H9 (cell line): ENCODE data around the gene BBS10. TPM values are rescaled to one million over a fixed set of nuclear protein-coding genes. Genes with fewer than 3 reads are reported as not detected.

Experiments
- DNase-seq: peaks from one replicate; pipeline ENCODE4 v3.0.0-alpha.2; 2017
- H2AFZ ChIP-seq: one replicate; pipeline ENCODE4 v1.6.1; 2013; ENCODE audit warnings: mild to moderate bottlenecking, low read length, control low read depth, moderate library complexity
- H2AK5ac ChIP-seq: 2 replicates; pipeline ENCODE4 v1.6.1; 2013; ENCODE audit warnings: low read length, control low read depth, mixed read lengths; ENCODE audit not compliant: insufficient read length
- H2BK120ac ChIP-seq: one replicate; pipeline ENCODE4 v1.6.1; 2013; ENCODE audit warnings: low read depth, mild to moderate bottlenecking, low read length, control low read depth, inconsistent platforms; ENCODE audit not compliant: poor library complexity, severe bottlenecking
- H2BK12ac ChIP-seq: 2 replicates; pipeline ENCODE4 v1.6.1; 2013; ENCODE audit warnings: low read length, control low read depth, mixed read lengths, low read depth; ENCODE audit not compliant: insufficient read length
- H2BK15ac ChIP-seq: 2 replicates; pipeline ENCODE4 v1.6.1; 2013; ENCODE audit warnings: low read depth, low read length, control low read depth
- H2BK20ac ChIP-seq: one replicate; pipeline ENCODE4 v1.6.1; 2013; ENCODE audit warnings: low read depth, mild to moderate bottlenecking, low read length, control low read depth, inconsistent platforms; ENCODE audit not compliant: poor library complexity, severe bottlenecking
- H2BK5ac ChIP-seq: 2 replicates; pipeline ENCODE4 v1.6.1; 2013; ENCODE audit warnings: low read length, control low read depth, mixed read lengths; ENCODE audit not compliant: insufficient read length
- H3K14ac ChIP-seq: 2 replicates; pipeline ENCODE4 v1.6.1; 2013; ENCODE audit warnings: low read length, control low read depth; ENCODE audit not compliant: insufficient read depth
- H3K18ac ChIP-seq: 2 replicates; pipeline ENCODE4 v1.6.1; 2013; ENCODE audit warnings: low read depth, mild to moderate bottlenecking, mixed read lengths, low read length, control low read depth; ENCODE audit not compliant: insufficient read length
- H3K23ac ChIP-seq: 2 replicates; pipeline ENCODE4 v1.6.1; 2013; ENCODE audit warnings: low read length, control low read depth, mixed read lengths, low read depth; ENCODE audit not compliant: insufficient read length
- H3K23me2 ChIP-seq: 2 replicates; pipeline ENCODE4 v1.6.1; 2013; ENCODE audit warnings: low read depth, mild to moderate bottlenecking, mixed read lengths, low read length, control low read depth; ENCODE audit not compliant: insufficient read length, poor library complexity, severe bottlenecking
- H3K27ac ChIP-seq: 2 replicates; pipeline ENCODE4 v1.5.1; 2013; ENCODE audit warnings: low read length, control low read depth, mixed read lengths, low read depth; ENCODE audit not compliant: insufficient read length
- H3K27me3 ChIP-seq: 2 replicates; pipeline ENCODE4 v1.6.1; 2013; ENCODE audit warnings: low read length, control low read depth, inconsistent platforms; ENCODE audit not compliant: insufficient read depth
- H3K4ac ChIP-seq: 2 replicates; pipeline ENCODE4 v1.6.1; 2013; ENCODE audit warnings: low read depth, mild to moderate bottlenecking, control low read depth, inconsistent platforms, low read length, moderate library complexity
- H3K4me1 ChIP-seq: 2 replicates; pipeline ENCODE4 v1.6.1; 2013; ENCODE audit warnings: low read length, control low read depth, inconsistent platforms; ENCODE audit not compliant: insufficient read depth
- H3K4me2 ChIP-seq: 2 replicates; pipeline ENCODE4 v1.6.1; 2013; ENCODE audit warnings: low read length, control low read depth, mixed read lengths; ENCODE audit not compliant: insufficient read length, insufficient read depth
- H3K56ac ChIP-seq: 2 replicates; pipeline ENCODE4 v1.6.1; 2013; ENCODE audit warnings: low read depth, mild to moderate bottlenecking, mixed read lengths, low read length, control low read depth; ENCODE audit not compliant: insufficient read length
- H3K79me1 ChIP-seq: 2 replicates; pipeline ENCODE4 v1.6.1; 2013; ENCODE audit warnings: low read depth, mild to moderate bottlenecking, moderate library complexity, low read length, control low read depth, inconsistent platforms; ENCODE audit not compliant: insufficient read depth, poor library complexity, severe bottlenecking
- H3K79me2 ChIP-seq: 2 replicates; pipeline ENCODE4 v1.6.1; 2013; ENCODE audit warnings: low read length, control low read depth, inconsistent platforms; ENCODE audit not compliant: insufficient read depth
- H3K9ac ChIP-seq: 2 replicates; pipeline ENCODE4 v1.6.1; 2013; ENCODE audit warnings: low read length, control low read depth, mixed read lengths; ENCODE audit not compliant: insufficient read length; ENCODE audit errors: extremely low read depth
- H3K9me3 ChIP-seq: one replicate; pipeline ENCODE4 v1.6.1; 2013; ENCODE audit warnings: low read depth, low read length, inconsistent platforms; ENCODE audit not compliant: control insufficient read depth
- H3T11ph ChIP-seq: one replicate; pipeline ENCODE4 v1.6.1; 2013; ENCODE audit warnings: mild to moderate bottlenecking, low read length, control low read depth, inconsistent platforms
- H4K20me1 ChIP-seq: one replicate; pipeline ENCODE4 v1.6.1; 2013; ENCODE audit not compliant: control insufficient read depth, insufficient read length, insufficient read depth
- H4K5ac ChIP-seq: 2 replicates; pipeline ENCODE4 v1.6.1; 2013; ENCODE audit warnings: low read depth, mild to moderate bottlenecking, mixed read lengths, low read length, control low read depth; ENCODE audit not compliant: insufficient read length
- H4K8ac ChIP-seq: replicated peaks from 2 replicates; pipeline ENCODE4 v1.6.1; 2013; ENCODE audit warnings: low read length, control low read depth, mixed read lengths, low read depth; ENCODE audit not compliant: insufficient read length
- H4K91ac ChIP-seq: 2 replicates; pipeline ENCODE4 v1.6.1; 2013; ENCODE audit warnings: low read depth, mild to moderate bottlenecking, moderate library complexity, mixed read lengths, low read length, control low read depth; ENCODE audit not compliant: insufficient read length
- H3K27ac Mint-ChIP-seq, 3 experiments: 2 replicates in 2 of 3; 3 replicates in 1 of 3; pipeline ENCODE4 v1.8.0; 2020 to 2021; ENCODE audit warnings: mixed read lengths in 3 of 3, mild to moderate bottlenecking in 1 of 3, moderate library complexity in 1 of 3
- H3K27me3 Mint-ChIP-seq: 2 replicates; pipeline ENCODE4 v1.8.0; 2021; ENCODE audit warnings: low read depth, mild to moderate bottlenecking, moderate library complexity, mixed read lengths
- H3K36me3 Mint-ChIP-seq, 3 experiments: 2 replicates in 2 of 3; 3 replicates in 1 of 3; pipeline ENCODE4 v1.8.0; 2020 to 2021; ENCODE audit warnings: low read depth in 3 of 3, mixed read lengths in 3 of 3; ENCODE audit not compliant: insufficient read depth in 1 of 3
- H3K4me1 Mint-ChIP-seq, 2 experiments: 2 replicates each; pipeline ENCODE4 v1.8.0; 2020; ENCODE audit warnings: mixed read lengths in 2 of 2
- H3K4me3 Mint-ChIP-seq, 2 experiments: 2 replicates in 1 of 2; 3 replicates in 1 of 2; pipeline ENCODE4 v1.8.0; 2020 to 2021; ENCODE audit warnings: mild to moderate bottlenecking in 2 of 2, mixed read lengths in 2 of 2, moderate library complexity in 1 of 2
- H3K9me3 Mint-ChIP-seq, 2 experiments: 2 replicates in 1 of 2; 3 replicates in 1 of 2; pipeline ENCODE4 v1.8.0; 2020; ENCODE audit warnings: mild to moderate bottlenecking in 2 of 2, mixed read lengths in 2 of 2, moderate library complexity in 1 of 2
- WGBS: extraction: QIAGEN DNeasy Blood & Tissue Kit; methylation state at CpG from one replicate; pipeline ENCODE4 v1.1.7; 2013; ENCODE audit warnings: missing lambda C conversion rate, low lambda C conversion rate, mixed read lengths; ENCODE audit not compliant: insufficient read length; ENCODE audit errors: extremely low coverage; 5-methylcytosine and 5-hydroxymethylcytosine counted together
- total RNA-seq: library from RNA; stranded (reverse); gene quantifications from 2 replicates; pipeline ENCODE4 v1.2.1, GENCODE V29; 2021
- TF ChIP-seq, protein P1 (sequence below): fragments of 200-600 bp; sonication (generic); conservative IDR thresholded peaks from 3 replicates; pipeline ENCODE4 v1.8.0; 2021; ENCODE audit warnings: antibody characterized with exemption, mild to moderate bottlenecking

The BBS10 gene
- total RNA-seq, 1 experiment from 2014 or later = 6.6 TPM

DNA sequence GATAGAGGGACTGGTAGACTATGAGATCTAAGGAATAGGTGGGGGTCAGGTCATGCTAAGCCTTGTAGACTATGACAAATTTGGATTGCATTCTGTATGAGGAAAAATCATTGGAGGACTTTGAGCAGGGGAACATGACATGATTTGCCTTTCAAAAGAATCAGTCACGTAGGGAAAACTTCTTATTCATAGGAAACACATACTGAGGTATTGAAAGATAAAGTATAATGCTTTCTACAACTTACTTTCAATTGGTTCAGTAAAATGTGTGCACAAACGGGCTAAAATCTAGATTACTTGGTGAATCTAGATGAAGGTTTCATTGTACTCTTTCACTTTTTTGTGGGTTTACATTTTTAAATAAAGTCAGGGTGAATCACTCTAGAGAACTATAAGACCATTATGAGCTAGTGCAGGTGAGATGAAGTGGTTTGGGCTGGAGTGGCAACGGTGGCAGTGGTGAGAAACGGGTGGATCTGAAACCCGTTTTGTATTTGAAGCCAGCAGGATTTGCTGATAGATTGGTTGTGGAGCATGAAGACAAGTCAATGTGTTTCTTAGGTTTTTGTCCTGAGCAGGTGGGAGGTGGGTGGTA lies 6.7 kb downstream of the BBS10 start:
- Histone ChIP-seq H3K9ac (no peak overlapping the region), H2BK5ac (no peak overlapping the region), H3K18ac (no peak overlapping the region), H3K4me1 (no peaks in the 10 kb centered on the region), H2AK5ac (no peak overlapping the region), H3K27me3 (no peaks in the 10 kb centered on the region), H3K4me2 (no peak overlapping the region), H2BK15ac (no peak overlapping the region), H3K14ac (no peak overlapping the region), H3K79me2 (no peaks in the 10 kb centered on the region), H2BK20ac (no peak overlapping the region), H2BK12ac (no peak overlapping the region), H3K23me2 (no peaks in the 10 kb centered on the region), H2BK120ac (no peak overlapping the region), H4K5ac (no peak overlapping the region), H2AFZ (no peak overlapping the region), H4K20me1 (no peaks in the 10 kb centered on the region), H3K79me1 (no peaks in the 10 kb centered on the region), H3K9me3 (no peaks in the 10 kb centered on the region), H4K8ac (no peak overlapping the region), H3T11ph (no peak overlapping the region), H3K56ac (no peak overlapping the region), H3K27ac (no peak overlapping the region), H3K23ac (no peak overlapping the region), H3K4ac (no peak overlapping the region), H4K91ac (no peak overlapping the region)
- Mint-ChIP-seq H3K36me3 (no peaks in the 10 kb centered on the region), H3K4me3 (no peak overlapping the region), H3K4me1 (peaks cover under 1 to 2% of the 10 kb centered on the region in 2 experiments; a peak in 1 of 4 replicates), H3K27me3 (no peaks in the 10 kb centered on the region), H3K27ac (no peak overlapping the region), H3K9me3 (no peaks in the 10 kb centered on the region)
- no peak for DNase-seq
- WGBS = no CpG with 5 or more reads among the region's 5 CpGs
- TF ChIP-seq, protein P1, sequence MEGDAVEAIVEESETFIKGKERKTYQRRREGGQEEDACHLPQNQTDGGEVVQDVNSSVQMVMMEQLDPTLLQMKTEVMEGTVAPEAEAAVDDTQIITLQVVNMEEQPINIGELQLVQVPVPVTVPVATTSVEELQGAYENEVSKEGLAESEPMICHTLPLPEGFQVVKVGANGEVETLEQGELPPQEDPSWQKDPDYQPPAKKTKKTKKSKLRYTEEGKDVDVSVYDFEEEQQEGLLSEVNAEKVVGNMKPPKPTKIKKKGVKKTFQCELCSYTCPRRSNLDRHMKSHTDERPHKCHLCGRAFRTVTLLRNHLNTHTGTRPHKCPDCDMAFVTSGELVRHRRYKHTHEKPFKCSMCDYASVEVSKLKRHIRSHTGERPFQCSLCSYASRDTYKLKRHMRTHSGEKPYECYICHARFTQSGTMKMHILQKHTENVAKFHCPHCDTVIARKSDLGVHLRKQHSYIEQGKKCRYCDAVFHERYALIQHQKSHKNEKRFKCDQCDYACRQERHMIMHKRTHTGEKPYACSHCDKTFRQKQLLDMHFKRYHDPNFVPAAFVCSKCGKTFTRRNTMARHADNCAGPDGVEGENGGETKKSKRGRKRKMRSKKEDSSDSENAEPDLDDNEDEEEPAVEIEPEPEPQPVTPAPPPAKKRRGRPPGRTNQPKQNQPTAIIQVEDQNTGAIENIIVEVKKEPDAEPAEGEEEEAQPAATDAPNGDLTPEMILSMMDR = no peak
